Activated CD8-positive, alpha-beta T cell treated with anti-CD3 and anti-CD28 coated beads, Interleukin-2, amount 10 ng/mL, durations not matched to agents 7 days and 5 days (primary cell): ENCODE measurements around the gene PITPNC1. TPM values are rescaled to one million over a fixed set of nuclear protein-coding genes. Genes with fewer than 3 reads are reported as not detected.
"Not testable (repeated sequence)": the region's sequence is repeated elsewhere in the genome, so short reads cannot be mapped to it uniquely, and the experiment has no call there.

ENCODE experiments used
- ATAC-seq: fragments of 150-1000 bp; cut with Tn5 transposase; one replicate; pipeline ENCODE4 v1.10.0; 2021; ENCODE audit warnings: moderate library complexity
- CTCF ChIA-PET: fragments of 350-600 bp; sonication (Branson Sonifier 250); formaldehyde crosslinking; loops from one replicate; lab custom pipeline; 2021; ENCODE audit warnings: antibody characterized with exemption; lab: Charles Lee
- POLR2A ChIA-PET: fragments of 350-600 bp; sonication (Branson Sonifier 250); formaldehyde crosslinking; loops from one replicate; lab custom pipeline; 2021; ENCODE audit warnings: antibody characterized with exemption; lab: Charles Lee
- DNase-seq: peaks from one replicate; pipeline ENCODE4 v3.0.0-alpha.2; 2020
- H3K27ac Mint-ChIP-seq: one replicate; pipeline ENCODE4 v1.8.0; 2021; ENCODE audit warnings: mild to moderate bottlenecking, mixed read lengths
- H3K27me3 Mint-ChIP-seq: one replicate; pipeline ENCODE4 v1.8.0; 2021; ENCODE audit warnings: low read depth, mixed read lengths
- H3K36me3 Mint-ChIP-seq: one replicate; pipeline ENCODE4 v1.8.0; 2021; ENCODE audit warnings: low read depth, mixed read lengths
- H3K4me1 Mint-ChIP-seq: one replicate; pipeline ENCODE4 v1.8.0; 2021; ENCODE audit warnings: low read depth, mixed read lengths
- H3K4me3 Mint-ChIP-seq: one replicate; pipeline ENCODE4 v1.8.0; 2021; ENCODE audit warnings: mild to moderate bottlenecking, mixed read lengths
- H3K9me3 Mint-ChIP-seq: one replicate; pipeline ENCODE4 v1.8.0; 2022; ENCODE audit warnings: mixed read lengths; ENCODE audit not compliant: insufficient read depth
- total RNA-seq, 2 experiments: library from RNA; stranded (reverse); gene quantifications; one replicate each; pipeline ENCODE4 v1.2.3, GENCODE V29; 2021

PITPNC1 gene
- total RNA-seq, 2 experiments from 2014 or later: 74.0 to 76.5 TPM

- POLR2A ChIA-PET: no interaction called here
- H3K36me3 Mint-ChIP-seq: peaks cover 6% of the 10 kb centered on the region
- H3K27me3 Mint-ChIP-seq: no peaks in the 10 kb centered on the region
- H3K9me3 Mint-ChIP-seq: no peaks in the 10 kb centered on the region
- H3K4me3 Mint-ChIP-seq: no peak overlapping the region
- CTCF ChIA-PET: no interaction called here
- no peak overlapping the region for H3K27ac Mint-ChIP-seq
- H3K4me1 Mint-ChIP-seq: no peaks in the 10 kb centered on the region
- ATAC-seq (no peak), DNase-seq (no peak)
Measured at GRCh38 chr17:67642488-67642887, 265.4 kb downstream of the PITPNC1 start.

- Mint-ChIP-seq H3K9me3 (no peaks in the 10 kb centered on the region), H3K4me1 (peaks cover 12% of the 10 kb centered on the region), H3K27me3 (no peaks in the 10 kb centered on the region), H3K36me3 (peaks cover 6% of the 10 kb centered on the region), H3K27ac (no peak overlapping the region), H3K4me3 (no peak overlapping the region)
- POLR2A ChIA-PET: no interaction called here
- CTCF ChIA-PET: no interaction called here
- no peak for DNase-seq
- no peak for ATAC-seq
Measured at GRCh38 chr17:67644061-67644460, 267.0 kb downstream of the PITPNC1 start.

- CTCF ChIA-PET: interaction anchor here (0.8 kb wide), 1 partner anchor 45 kb away, joined by 3 read pairs; no protein-coding TSS in a partner anchor
- POLR2A ChIA-PET, H3K9me3 Mint-ChIP-seq, H3K36me3 Mint-ChIP-seq, H3K27me3 Mint-ChIP-seq, H3K4me3 Mint-ChIP-seq, H3K27ac Mint-ChIP-seq, DNase-seq, ATAC-seq: not testable (repeated sequence)
- H3K4me1 Mint-ChIP-seq: peaks cover 13% of the 10 kb centered on the region
Measured at GRCh38 chr17:67645195-67645594, 268.1 kb downstream of the PITPNC1 start.

- H3K27ac Mint-ChIP-seq: no peak overlapping the region
- CTCF ChIA-PET: interaction anchor here (2.5 kb wide), 1 partner anchor 272 kb away, joined by 12 read pairs; no protein-coding TSS in a partner anchor
- no peaks in the 10 kb centered on the region for H3K9me3 Mint-ChIP-seq
- peaks cover 6% of the 10 kb centered on the region for H3K36me3 Mint-ChIP-seq
- H3K27me3 Mint-ChIP-seq: no peaks in the 10 kb centered on the region
- POLR2A ChIA-PET: no interaction called here
- DNase-seq (no peak), ATAC-seq (no peak)
- no peak overlapping the region for H3K4me3 Mint-ChIP-seq
- peaks cover 14% of the 10 kb centered on the region for H3K4me1 Mint-ChIP-seq
Measured at GRCh38 chr17:67646472-67646871, 269.4 kb downstream of the PITPNC1 start.

- DNase-seq: no peak
- CTCF ChIA-PET: interaction anchor here (1.4 to 2.5 kb wide), 2 partner anchors 15 to 273 kb away, joined by 3 to 12 read pairs; no protein-coding TSS in a partner anchor
- Mint-ChIP-seq H3K27me3 (no peaks in the 10 kb centered on the region), H3K4me1 (peaks cover 17% of the 10 kb centered on the region), H3K27ac (no peak overlapping the region), H3K4me3 (no peak overlapping the region), H3K36me3 (peaks cover 6% of the 10 kb centered on the region), H3K9me3 (no peaks in the 10 kb centered on the region)
- ATAC-seq: no peak
- POLR2A ChIA-PET: no interaction called here
Measured at GRCh38 chr17:67647482-67647881, 270.4 kb downstream of the PITPNC1 start.

GRCh38 chr17:67648032-67648905 is 271.2 kb downstream of the PITPNC1 start:
- ChIA-PET CTCF (interaction anchor here (0.8 to 2.5 kb wide), 4 partner anchors 15 to 274 kb away, joined by 3 to 12 read pairs (median 4); no protein-coding TSS in a partner anchor), POLR2A (no interaction called here)
- no peak for DNase-seq
- H3K36me3 Mint-ChIP-seq: peaks cover 8% of the 10 kb centered on the region
- ATAC-seq: no peak
- peaks cover 17% of the 10 kb centered on the region for H3K4me1 Mint-ChIP-seq
- H3K27ac Mint-ChIP-seq: no peak overlapping the region
- H3K9me3 Mint-ChIP-seq: no peaks in the 10 kb centered on the region
- no peak overlapping the region for H3K4me3 Mint-ChIP-seq
- no peaks in the 10 kb centered on the region for H3K27me3 Mint-ChIP-seq

GRCh38 chr17:67648906-67649295 is 271.8 kb downstream of the PITPNC1 start:
- ATAC-seq, POLR2A ChIA-PET, H3K4me3 Mint-ChIP-seq, H3K9me3 Mint-ChIP-seq, H3K27me3 Mint-ChIP-seq, H3K36me3 Mint-ChIP-seq, H3K27ac Mint-ChIP-seq, DNase-seq: not testable (repeated sequence)
- CTCF ChIA-PET: interaction anchor here (0.8 to 1.0 kb wide), 2 partner anchors 17 to 270 kb away, joined by 3 to 4 read pairs; no protein-coding TSS in a partner anchor
- H3K4me1 Mint-ChIP-seq: peaks cover 17% of the 10 kb centered on the region

GRCh38 chr17:67649891-67650290 is 272.8 kb downstream of the PITPNC1 start:
- Mint-ChIP-seq H3K36me3 (peaks cover 9% of the 10 kb centered on the region), H3K27ac (peak overlapping the region; percentile 52), H3K4me3 (no peak overlapping the region), H3K27me3 (no peaks in the 10 kb centered on the region), H3K4me1 (peaks cover 17% of the 10 kb centered on the region), H3K9me3 (no peaks in the 10 kb centered on the region)
- CTCF ChIA-PET: no interaction called here
- DNase-seq (no peak), ATAC-seq (no peak)
- POLR2A ChIA-PET: no interaction called here

GRCh38 chr17:67651218-67651579 is 274.1 kb downstream of the PITPNC1 start:
- DNase-seq, ATAC-seq, POLR2A ChIA-PET, H3K9me3 Mint-ChIP-seq, CTCF ChIA-PET, H3K27me3 Mint-ChIP-seq, H3K36me3 Mint-ChIP-seq, H3K4me3 Mint-ChIP-seq: not testable (repeated sequence)
- Mint-ChIP-seq H3K4me1 (peaks cover 20% of the 10 kb centered on the region), H3K27ac (peak overlapping the region; percentile 19)

- peaks cover 20% of the 10 kb centered on the region for H3K4me1 Mint-ChIP-seq
- ATAC-seq (no peak), DNase-seq (no peak)
- no peak overlapping the region for H3K4me3 Mint-ChIP-seq
- no peaks in the 10 kb centered on the region for H3K27me3 Mint-ChIP-seq
- ChIA-PET CTCF (no interaction called here), POLR2A (no interaction called here)
- peaks cover 8% of the 10 kb centered on the region for H3K9me3 Mint-ChIP-seq
- H3K36me3 Mint-ChIP-seq: peaks cover 14% of the 10 kb centered on the region
- no peak overlapping the region for H3K27ac Mint-ChIP-seq
Measured at GRCh38 chr17:67652433-67652832, 275.4 kb downstream of the PITPNC1 start.

GRCh38 chr17:67655478-67656148 is 278.5 kb downstream of the PITPNC1 start:
- Mint-ChIP-seq H3K27me3 (no peaks in the 10 kb centered on the region), H3K36me3 (peaks cover 34% of the 10 kb centered on the region), H3K4me1 (peaks cover 7% of the 10 kb centered on the region), H3K9me3 (peaks cover 22% of the 10 kb centered on the region), H3K27ac (no peak overlapping the region), H3K4me3 (no peak overlapping the region)
- ATAC-seq (no peak), DNase-seq (no peak)
- ChIA-PET POLR2A (no interaction called here), CTCF (no interaction called here)
